ENCODE measurements around the gene KLHL22.

DNA sequence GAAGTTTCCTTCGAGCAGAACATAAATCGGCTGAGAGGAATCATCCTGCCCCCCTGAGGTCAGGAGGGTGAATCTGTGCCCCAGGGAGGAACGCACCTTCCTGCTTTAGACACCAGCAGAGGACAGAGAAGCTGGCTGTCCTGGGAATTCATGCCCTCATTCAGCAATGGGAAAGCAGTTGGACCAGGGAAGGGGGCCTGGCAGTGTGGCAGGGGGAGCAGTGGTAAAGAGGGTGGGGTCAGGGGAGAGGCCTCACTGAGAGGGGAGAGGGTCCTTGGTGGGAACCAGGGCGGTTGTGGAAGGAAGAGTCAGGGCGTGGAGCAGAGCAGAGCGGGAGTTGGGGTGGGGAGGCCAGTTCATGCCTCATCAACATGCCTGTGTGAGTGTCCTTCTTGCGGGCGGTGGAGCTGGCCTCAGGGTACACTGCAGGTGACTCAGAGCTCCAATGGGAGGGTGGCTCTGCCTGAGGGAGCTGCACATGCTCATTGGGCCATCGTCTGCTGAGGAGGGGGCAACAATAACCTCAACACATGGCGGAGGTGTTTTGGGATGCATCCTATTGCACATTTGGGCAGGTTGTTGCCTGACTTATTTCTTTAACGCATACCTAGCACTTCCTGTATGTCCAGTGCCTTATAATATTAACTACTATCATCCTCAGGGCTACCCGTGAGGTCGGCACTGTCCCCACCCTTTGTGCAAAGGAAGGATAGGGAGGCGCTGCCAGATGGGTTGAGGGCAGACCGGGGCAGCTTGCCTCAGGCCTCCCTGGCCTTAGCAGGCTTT lies 35.0 kb upstream of the KLHL22 start:
- no peak for TF ChIP-seq CTCF (conservative IDR thresholded peaks at IDR 0.05)
- no peak for TF ChIP-seq EZH2 (IDR thresholded peaks at IDR 0.05; ENCODE audit: low read depth)

Measured in PC-9 (cell line).